Stimulated activated CD8-positive, alpha-beta memory T cell treated with anti-CD3 and anti-CD28 coated beads, Interleukin-7, amount 100 ng/mL, for 4 hours (primary cell): Measurements from ENCODE around the gene RAB41.
"Not testable (repeated sequence)": the region's sequence is repeated elsewhere in the genome, so short reads cannot be mapped to it uniquely, and the experiment has no call there.

Experiments
- DNase-seq, 2 donors: peaks; one replicate each; pipeline ENCODE4 v3.0.0-alpha.2; 2020; ENCODE audit warnings: low read depth in 2 of 2

The RAB41 gene

GRCh38 chrX:70281951-70282350 is at the start of gene RAB41:
RAB41 (plus strand) TSS chrX:70282172; CDS start chrX:70282218, 46 bp downstream.
- DNase-seq, result no peak

GRCh38 chrX:70234355-70234754 is 47.6 kb upstream of the RAB41 start, which contains the start of gene AWAT1:
AWAT1 (plus strand) TSS chrX:70234655; CDS start chrX:70234696, 41 bp downstream.
- DNase-seq, result no peak

- DNase-seq, result no peak
These were observed 41.2 kb upstream of the RAB41 start for GRCh38 chrX:70240751-70241150.

GRCh38 chrX:70241501-70241900 is 40.5 kb upstream of the RAB41 start:
- DNase-seq, result no peak

- DNase-seq, result not testable (repeated sequence)
These were observed 38.4 kb upstream of the RAB41 start for GRCh38 chrX:70243601-70244000.

- DNase-seq, result no peak
These were observed 37.1 kb upstream of the RAB41 start for GRCh38 chrX:70244881-70245280.

- no peak for DNase-seq
These were observed 34.7 kb upstream of the RAB41 start for GRCh38 chrX:70247252-70247651.

GRCh38 chrX:70252491-70252890 is 29.5 kb upstream of the RAB41 start:
- no peak for DNase-seq

GRCh38 chrX:70253377-70254062 is 28.5 kb upstream of the RAB41 start:
- no peak for DNase-seq

- DNase-seq, result no peak
These were observed 27.9 kb upstream of the RAB41 start for GRCh38 chrX:70254063-70254400.

GRCh38 chrX:70254909-70255308 is 27.1 kb upstream of the RAB41 start:
- DNase-seq, result no peak

- no peak for DNase-seq
These were observed 26.5 kb upstream of the RAB41 start for GRCh38 chrX:70255452-70255851.

- no peak for DNase-seq
These were observed 24.3 kb upstream of the RAB41 start for GRCh38 chrX:70257423-70258288.

GRCh38 chrX:70260104-70260503 is 21.9 kb upstream of the RAB41 start, which contains the start of gene P2RY4:
P2RY4 (minus strand) TSS chrX:70260204; CDS start chrX:70259624, 580 bp downstream.
- no peak for DNase-seq

- no peak for DNase-seq
These were observed 18.9 kb upstream of the RAB41 start for GRCh38 chrX:70262952-70263567.

- DNase-seq, result no peak
These were observed 17.2 kb upstream of the RAB41 start for GRCh38 chrX:70264784-70265183.

GRCh38 chrX:70268034-70268433 is 13.9 kb upstream of the RAB41 start, which contains the start of gene ARR3:
ARR3 (plus strand) TSS chrX:70268334; CDS start chrX:70269386, 1,052 bp downstream.
- no peak for DNase-seq

GRCh38 chrX:70274029-70274428 is 7.9 kb upstream of the RAB41 start:
- DNase-seq, result not testable (repeated sequence)

- no peak for DNase-seq
These were observed 2.9 kb upstream of the RAB41 start for GRCh38 chrX:70279081-70279480.

GRCh38 chrX:70280573-70280972 is 1.4 kb upstream of the RAB41 start:
- DNase-seq, result no peak

GRCh38 chrX:70289168-70289792 is 7.3 kb downstream of the RAB41 start:
- DNase-seq, result no peak
